Measurements from ENCODE around the gene PDK1.
"Not testable (repeated sequence)": the region's sequence is repeated elsewhere in the genome, so short reads cannot be mapped to it uniquely, and the experiment has no call there.

PDK1 gene

GRCh38 chr2:172552547-172553291 lies 3.2 kb upstream of the PDK1 start:
- DNase-seq (ENCODE audit: low read depth in 2 of 2), result no peak

GRCh38 chr2:172554352-172555271 lies 1.3 kb upstream of the PDK1 start:
- no peak for DNase-seq (ENCODE audit: low read depth in 2 of 2)

- DNase-seq (ENCODE audit: low read depth in 2 of 2), result no peak
Measured at GRCh38 chr2:172555272-172555521, 693 bp upstream of the PDK1 start.

- DNase-seq (ENCODE audit: low read depth in 2 of 2), result peak; percentile 51 to 64
Measured at GRCh38 chr2:172556284-172557033, 569 bp downstream of the PDK1 start.

- no peak for DNase-seq (ENCODE audit: low read depth in 2 of 2)
Measured at GRCh38 chr2:172558372-172558771, 2.5 kb downstream of the PDK1 start.

GRCh38 chr2:172560721-172561120 lies 4.8 kb downstream of the PDK1 start:
- DNase-seq (ENCODE audit: low read depth in 2 of 2), result no peak

GRCh38 chr2:172561270-172561669 lies 5.4 kb downstream of the PDK1 start:
- DNase-seq (ENCODE audit: low read depth in 2 of 2), result no peak

GRCh38 chr2:172562298-172562697 lies 6.4 kb downstream of the PDK1 start:
- no peak for DNase-seq (ENCODE audit: low read depth in 2 of 2)

GRCh38 chr2:172564376-172564775 lies 8.5 kb downstream of the PDK1 start:
- no peak for DNase-seq (ENCODE audit: low read depth in 2 of 2)

- no peak for DNase-seq (ENCODE audit: low read depth in 2 of 2)
Measured at GRCh38 chr2:172571245-172571644, 15.4 kb downstream of the PDK1 start.

- DNase-seq (ENCODE audit: low read depth in 2 of 2), result no peak
Measured at GRCh38 chr2:172572981-172573380, 17.1 kb downstream of the PDK1 start.

GRCh38 chr2:172574965-172575364 lies 19.1 kb downstream of the PDK1 start:
- DNase-seq (ENCODE audit: low read depth in 2 of 2), result no peak

GRCh38 chr2:172578054-172578453 lies 22.2 kb downstream of the PDK1 start:
- no peak for DNase-seq (ENCODE audit: low read depth in 2 of 2)

GRCh38 chr2:172578860-172579512 lies 23.1 kb downstream of the PDK1 start:
- DNase-seq (ENCODE audit: low read depth in 2 of 2), result no peak

- DNase-seq (ENCODE audit: low read depth in 2 of 2), result no peak
Measured at GRCh38 chr2:172580544-172580943, 24.7 kb downstream of the PDK1 start.

- DNase-seq (ENCODE audit: low read depth in 2 of 2), result no peak
Measured at GRCh38 chr2:172582656-172583055, 26.8 kb downstream of the PDK1 start.

- DNase-seq (ENCODE audit: low read depth in 2 of 2), result no peak
Measured at GRCh38 chr2:172586245-172586891, 30.5 kb downstream of the PDK1 start.

GRCh38 chr2:172587231-172587630 lies 31.3 kb downstream of the PDK1 start:
- not testable (repeated sequence) for DNase-seq (ENCODE audit: low read depth in 2 of 2)

- no peak for DNase-seq (ENCODE audit: low read depth in 2 of 2)
Measured at GRCh38 chr2:172588931-172589330, 33.0 kb downstream of the PDK1 start.

GRCh38 chr2:172591386-172591785 lies 35.5 kb downstream of the PDK1 start:
- not testable (repeated sequence) for DNase-seq (ENCODE audit: low read depth in 2 of 2)

GRCh38 chr2:172592190-172592589 lies 36.3 kb downstream of the PDK1 start:
- DNase-seq (ENCODE audit: low read depth in 2 of 2), result not testable (repeated sequence)
